GM21528 (cell line): ENCODE data around the gene CD81.
A peak's percentile ranks its signal among the peaks of the same experiment; 100 is the strongest.

Experiments
- ATAC-seq: cut with Tn5 transposase; IDR thresholded peaks from one replicate; pipeline ENCODE4 v1.9.1; 2021; ENCODE audit warnings: mild to moderate bottlenecking, moderate library complexity; ENCODE audit not compliant: unreplicated experiment, low FRiP score

The CD81 gene

DNA sequence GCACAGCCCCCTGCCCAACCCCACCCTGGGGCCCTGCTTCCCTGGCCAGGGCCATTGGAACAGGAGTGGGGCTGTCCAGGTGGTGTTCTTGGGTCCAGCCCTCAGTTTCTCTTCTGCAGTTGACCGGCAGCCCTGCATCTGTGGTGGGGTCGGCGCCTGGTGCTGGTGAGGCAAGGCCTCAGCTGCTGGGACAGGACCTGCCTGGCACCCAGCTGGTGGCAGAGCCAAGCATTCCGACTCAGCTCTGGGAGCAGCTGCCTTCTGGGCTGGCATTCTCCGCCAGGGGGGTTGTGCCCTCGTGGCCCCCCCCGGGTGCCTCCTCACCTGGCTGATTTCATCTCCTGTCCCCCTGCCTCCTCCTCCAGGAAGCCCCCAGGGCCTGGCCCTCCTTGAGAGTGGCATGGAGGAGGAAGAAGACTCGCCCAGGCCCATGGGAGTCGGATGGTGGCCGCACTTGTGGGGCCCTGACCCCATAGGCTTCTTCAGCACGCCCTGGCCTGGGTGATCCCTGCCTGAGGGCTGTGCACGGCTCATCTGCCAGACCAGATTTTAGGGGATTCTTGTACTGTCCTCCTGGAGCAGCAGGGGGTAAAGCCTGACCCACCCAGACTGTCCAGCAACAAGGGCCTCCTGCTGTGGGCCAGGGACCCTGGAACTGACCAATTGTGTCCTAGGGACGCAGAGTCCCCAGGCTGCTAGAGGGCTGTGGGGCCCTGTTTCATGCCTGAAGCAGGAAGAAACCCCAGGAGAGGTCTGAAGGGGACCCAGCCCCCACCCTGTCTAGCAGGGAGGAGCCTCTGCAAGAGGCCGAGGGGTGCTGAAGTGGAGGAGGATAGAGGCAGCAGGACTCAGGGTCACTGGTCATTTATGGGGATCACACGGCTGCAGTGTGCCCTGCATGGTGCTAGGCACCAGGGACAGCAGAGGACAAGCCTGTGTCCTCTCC, 11.6 kb downstream of the CD81 start:
- ATAC-seq: no peak

DNA sequence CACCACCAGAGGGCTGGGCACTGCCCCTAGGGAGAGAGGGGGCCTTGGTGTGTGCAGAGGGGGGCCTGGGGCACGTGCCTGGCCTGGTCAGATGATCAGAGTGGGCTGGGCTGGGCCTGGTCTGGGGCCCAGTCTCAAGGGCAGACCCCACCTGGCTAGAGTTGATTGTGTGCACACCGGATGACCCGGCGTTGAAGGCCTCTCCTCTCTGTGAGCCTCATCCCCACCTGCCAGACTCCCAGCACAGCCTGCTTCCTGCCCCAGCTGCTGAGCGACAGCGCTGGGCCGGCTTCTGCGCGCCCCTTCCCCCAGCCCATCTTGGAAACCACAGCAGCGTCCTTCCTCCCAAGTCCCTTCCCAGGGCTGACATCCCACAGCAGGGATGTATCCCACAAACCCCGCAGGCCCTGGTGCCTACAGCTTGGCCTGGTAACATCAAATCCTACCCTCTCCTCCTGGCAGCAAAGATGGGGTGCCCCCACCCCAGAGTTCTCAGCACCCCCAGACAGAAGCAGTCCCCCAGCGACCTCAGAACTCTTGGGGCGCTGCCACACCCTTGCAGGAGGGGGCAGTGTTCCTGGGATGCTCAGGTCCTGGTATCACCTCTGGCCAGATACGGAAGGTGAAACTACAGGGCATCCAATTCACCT, 12.4 kb downstream of the CD81 start:
- no peak for ATAC-seq

DNA sequence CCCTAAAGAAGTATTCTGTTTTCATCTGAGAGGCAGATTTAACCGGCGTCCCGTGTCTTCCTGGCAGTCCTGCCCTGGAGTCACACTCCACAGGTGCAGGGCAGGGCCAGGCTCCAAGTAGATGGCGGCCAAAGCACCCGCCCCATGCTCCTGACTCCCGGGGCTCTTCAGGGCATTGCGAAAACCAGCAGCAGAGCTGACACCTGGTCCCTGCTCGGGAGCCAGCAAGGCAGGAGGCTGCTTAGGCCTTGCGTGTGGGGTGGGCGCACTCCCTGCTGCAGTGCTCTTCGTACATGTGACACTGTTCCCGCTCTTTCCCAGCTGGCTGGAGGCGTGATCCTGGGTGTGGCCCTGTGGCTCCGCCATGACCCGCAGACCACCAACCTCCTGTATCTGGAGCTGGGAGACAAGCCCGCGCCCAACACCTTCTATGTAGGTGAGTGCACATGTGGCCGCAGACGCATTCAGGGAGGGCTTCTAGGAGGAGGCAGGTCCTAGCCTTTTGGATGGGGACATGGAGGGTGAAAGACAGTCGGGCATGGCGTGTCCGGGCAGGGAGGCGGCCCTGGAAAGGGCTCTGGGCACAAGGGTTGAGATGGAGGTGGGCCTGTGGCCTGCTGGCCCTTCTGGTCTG, 13.1 kb downstream of the CD81 start:
- ATAC-seq: no peak

DNA sequence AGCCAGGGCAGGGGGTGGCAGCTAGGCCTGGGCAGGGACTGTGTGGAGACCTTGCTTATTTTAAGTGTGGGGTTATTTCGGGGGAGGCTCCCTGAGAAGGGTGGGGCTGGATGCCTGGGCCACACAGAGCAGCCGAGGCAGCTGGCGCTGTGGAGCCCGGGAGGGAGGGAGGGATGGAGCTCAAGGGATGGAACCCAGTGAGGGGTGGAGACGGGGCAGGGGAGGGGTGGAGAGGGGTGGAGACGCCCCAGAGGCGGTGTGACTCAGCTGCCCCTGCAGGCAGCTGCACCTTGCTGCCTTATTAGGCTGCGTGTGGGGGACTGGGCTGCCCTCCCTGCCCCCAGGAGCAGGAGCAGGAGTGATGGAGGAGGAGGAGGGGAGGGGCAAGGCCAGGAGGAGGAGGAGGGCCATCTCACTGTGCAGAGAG, 13.6 kb downstream of the CD81 start:
- ATAC-seq: no peak

DNA sequence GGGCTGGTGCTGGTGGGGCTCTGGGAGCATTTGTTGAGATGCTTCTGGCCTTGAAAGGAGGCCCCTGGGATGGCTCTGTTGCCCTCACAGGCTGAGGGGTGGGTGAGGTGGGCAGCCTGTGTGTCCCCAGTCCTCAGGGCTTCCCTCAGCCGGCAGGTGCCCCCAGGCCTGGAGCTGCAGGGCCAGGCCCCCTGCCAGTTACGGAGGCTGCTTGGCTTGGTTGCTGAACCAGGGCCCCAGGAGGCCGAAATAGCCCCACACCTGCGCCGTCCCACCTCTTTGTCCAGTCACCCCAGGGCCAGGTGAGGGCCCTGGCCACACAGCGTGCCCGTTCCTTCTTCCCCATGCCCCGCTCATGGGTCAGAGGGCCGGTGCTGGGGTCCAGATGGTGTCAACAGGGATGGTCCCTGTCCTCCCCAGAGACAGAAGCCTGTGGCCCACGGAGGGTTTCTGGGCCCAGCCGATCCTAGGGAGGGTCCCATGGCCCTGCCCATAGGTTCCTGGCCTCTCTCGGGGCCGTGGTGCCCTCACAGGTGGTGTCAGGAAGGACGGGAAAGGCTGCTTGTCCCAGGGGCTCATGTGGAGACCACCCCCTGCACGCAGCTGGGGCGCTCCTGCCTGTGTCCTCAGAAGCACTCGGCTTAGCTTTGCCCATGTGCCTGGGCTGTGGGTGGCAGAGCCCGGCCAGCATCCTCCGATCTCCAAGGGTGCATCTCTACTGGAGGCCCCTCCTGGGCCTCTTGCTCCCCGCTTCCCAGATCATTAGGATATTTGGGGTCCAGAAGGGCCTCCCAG, 14.3 kb downstream of the CD81 start:
- no peak for ATAC-seq

DNA sequence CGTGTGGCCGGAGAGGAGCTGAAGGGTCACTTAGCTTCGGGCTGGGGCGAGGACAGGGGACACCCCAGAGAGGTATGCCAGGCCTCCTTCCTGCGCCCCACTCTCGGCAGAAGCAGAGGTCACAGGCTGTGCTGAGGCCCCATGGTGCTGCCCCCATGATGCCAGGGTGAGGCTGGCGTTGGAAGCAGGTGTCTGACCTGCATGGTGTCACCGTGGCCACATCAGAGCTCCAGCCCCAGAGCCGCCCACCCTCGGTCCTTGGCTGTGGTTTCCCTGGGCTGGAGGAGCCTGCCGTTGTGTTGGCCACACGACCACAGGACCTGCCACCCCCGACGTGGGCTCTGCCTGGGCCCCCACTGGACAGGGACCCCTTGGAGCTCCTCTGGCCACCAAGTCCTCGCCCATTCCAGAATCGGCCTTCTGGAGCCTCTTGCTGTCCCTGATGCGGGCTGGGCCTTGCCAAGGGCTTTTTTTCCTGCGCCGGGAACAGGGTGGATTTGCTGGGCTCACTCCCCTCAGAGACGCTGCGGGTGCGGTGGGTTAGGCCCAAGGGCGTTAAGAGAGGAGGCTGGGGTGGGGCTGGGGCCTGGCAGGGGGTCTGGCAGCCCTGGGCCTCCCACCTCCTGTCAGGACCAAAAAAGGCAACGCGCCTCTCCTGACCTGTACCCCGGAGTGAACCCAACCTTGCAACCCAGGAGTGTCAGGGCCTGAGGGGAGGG, 15.3 kb downstream of the CD81 start:
- ATAC-seq: no peak

DNA sequence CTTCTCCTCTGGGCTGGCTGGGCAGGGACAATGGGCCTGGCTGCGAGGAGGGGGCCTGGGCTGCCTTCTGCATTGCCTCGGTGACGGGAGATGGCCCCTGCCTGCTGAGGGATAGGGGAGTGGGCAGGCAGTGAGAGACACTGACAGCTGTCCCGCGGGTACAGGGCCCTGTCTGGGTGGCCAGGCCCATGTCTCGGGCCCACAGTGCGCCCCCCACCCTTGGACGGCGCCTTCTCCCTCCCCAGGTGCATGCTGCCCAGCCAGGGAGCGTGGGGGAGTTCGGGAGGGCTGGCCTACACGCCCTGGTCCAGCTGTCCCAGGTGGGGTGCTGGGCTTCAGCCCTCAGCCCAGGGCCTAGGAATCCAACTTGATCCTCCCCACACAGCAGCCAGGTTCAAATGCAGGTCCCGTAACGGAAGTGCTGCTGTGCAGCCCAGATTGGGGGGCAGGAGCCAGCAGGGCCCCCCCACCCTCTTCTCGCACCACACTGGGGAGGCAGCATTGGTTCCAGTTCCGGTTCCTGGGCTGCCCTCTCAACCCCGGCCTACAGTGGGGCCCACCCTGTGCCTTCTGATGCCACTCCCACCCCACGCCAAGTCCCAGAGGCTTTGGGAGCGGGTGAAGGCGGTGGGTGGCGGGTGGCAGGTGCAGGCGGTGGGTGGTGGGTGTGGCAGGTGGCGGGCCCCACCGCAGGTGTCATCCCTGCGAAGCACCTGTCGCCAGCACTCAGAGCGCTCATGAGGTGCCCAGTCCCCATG, 16.2 kb downstream of the CD81 start:
- no peak for ATAC-seq

DNA sequence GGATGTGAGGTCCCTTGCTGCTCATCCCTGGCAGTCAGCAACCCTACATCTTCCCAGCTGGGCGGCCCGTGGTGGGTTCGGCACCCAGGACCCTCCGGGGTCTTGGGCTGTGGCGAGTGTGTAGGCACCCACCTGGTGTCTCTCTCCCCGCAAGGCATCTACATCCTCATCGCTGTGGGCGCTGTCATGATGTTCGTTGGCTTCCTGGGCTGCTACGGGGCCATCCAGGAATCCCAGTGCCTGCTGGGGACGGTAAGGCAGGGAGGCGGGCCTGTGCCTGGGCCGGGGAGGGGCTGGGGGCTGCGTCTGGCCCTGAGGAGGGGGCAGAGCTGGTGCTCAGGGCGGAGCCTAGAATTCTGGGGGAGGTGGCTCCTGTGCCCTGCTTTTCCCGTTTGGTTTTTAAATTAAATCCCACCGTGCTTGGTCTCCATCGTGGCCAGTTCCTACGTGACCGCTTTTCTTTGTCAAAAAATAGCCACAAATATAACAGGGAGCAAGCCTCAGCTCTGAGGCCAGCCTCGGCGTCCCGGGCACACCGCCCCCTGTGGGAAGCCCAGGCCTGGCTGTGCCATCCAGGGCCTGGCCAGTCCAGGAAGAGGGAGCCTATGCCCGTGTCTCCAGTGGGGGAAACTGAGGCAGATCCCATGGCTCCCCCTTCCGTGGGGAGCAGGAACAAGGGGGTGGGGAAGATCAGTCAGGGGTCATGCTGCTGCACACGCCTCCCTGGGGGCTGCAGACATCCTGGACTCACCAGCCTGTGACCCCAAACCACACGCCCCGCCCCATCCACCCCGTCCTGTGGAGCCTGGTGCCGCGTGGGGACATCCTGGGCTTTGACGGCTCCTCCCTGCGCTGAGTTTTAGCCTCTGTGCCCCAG, 17.1 kb downstream of the CD81 start:
- no peak for ATAC-seq

DNA sequence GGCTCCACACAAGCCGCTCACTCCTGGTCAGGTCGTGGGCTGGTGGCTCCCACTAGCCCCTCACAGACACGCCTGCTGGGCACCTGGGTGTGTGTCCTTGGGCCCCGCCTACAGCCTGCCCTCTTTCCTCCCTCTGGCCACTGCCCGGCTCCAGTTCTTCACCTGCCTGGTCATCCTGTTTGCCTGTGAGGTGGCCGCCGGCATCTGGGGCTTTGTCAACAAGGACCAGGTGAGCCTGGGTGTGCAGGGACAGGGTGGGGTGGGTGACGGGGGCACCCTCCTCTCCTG, 17.7 kb downstream of the CD81 start:
- ATAC-seq: no peak

DNA sequence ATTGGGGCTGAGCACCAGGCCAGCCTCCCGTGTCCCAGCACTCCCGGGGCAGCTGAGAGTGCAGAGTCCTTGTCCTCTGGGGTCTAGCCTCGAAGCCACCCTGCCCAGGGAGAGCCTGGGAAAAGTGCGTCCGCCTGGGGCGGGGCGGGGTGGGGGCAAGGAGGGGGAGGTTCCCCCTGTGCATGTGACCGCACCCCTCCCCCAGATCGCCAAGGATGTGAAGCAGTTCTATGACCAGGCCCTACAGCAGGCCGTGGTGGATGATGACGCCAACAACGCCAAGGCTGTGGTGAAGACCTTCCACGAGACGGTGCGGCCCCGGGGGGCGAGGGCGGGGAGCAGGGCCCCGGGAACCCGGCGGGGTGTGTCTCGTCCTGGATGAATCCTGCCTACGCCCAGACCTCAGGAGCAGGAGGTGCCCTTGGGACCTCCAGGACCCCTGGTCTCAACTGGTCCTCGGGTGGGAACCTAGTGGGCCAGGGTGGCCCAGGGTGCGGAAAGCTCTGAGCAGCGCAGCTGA, 18.2 kb downstream of the CD81 start:
- ATAC-seq: no peak

DNA sequence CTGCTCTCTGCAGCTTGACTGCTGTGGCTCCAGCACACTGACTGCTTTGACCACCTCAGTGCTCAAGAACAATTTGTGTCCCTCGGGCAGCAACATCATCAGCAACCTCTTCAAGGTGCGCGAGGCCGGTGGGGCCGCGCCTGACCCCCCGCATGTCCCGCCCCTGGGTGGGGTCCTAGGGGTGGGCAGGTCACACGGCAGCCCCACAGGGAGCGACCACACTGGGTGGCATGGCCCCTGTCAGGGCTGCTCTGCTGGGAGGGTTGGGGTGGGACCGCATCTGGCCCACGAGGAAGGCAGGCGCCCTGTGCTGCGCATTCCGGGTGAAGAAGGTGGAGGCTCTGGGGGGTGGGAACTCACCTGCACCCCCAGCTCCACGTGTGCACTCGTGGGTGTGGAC, 18.7 kb downstream of the CD81 start:
- no peak for ATAC-seq

DNA sequence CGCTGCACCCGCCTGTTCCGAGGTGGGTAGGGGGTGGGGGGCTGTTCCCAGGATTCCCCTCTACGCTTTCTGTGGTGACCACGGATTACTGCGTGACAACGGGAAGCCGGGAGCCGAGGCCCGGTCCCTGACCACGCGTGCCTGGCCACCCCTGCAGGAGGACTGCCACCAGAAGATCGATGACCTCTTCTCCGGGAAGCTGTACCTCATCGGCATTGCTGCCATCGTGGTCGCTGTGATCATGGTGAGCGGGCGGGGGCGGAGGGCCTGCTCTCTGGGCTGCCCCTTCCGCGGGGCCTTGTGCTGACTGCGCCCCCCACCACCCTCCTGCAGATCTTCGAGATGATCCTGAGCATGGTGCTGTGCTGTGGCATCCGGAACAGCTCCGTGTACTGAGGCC, 19.4 kb downstream of the CD81 start:
- no peak for ATAC-seq

DNA sequence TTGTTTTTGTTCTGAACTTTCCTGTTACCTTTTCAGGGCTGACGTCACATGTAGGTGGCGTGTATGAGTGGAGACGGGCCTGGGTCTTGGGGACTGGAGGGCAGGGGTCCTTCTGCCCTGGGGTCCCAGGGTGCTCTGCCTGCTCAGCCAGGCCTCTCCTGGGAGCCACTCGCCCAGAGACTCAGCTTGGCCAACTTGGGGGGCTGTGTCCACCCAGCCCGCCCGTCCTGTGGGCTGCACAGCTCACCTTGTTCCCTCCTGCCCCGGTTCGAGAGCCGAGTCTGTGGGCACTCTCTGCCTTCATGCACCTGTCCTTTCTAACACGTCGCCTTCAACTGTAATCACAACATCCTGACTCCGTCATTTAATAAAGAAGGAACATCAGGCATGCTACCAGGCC, 19.9 kb downstream of the CD81 start:
- ATAC-seq: no peak

DNA sequence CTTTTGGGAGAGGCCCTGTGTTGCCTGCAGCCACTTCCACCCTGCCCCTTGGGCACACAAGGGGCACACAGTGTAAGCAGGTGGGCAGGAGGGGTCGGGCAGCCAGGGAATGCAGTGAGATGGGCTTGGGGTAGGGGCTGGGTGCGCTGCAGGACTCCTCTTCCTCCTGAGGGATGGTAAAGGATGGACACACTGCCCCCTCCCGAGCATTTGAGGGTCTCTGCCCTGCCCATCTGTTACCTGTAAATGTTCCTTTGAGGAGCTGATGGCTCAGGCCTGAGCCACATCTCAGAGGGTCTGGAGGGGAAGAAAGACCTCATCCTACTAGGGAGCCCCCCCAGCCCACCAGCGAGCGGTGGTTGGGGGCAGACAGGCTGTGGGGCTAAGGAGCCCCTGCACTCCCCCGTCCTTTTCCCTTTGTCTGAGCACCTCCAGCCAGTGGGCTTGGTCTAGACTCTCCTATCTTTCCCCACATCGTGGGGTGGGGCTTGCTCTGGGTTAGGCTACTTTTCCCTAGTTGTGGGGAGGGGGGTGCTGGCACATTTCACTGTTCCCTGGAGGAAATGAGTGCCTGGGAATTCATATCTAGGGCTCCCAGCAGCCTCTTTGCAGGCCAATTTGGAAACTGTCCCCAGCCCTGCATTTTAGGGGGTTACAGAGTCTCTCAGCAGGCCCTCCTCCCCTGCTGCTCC, 21.7 kb downstream of the CD81 start:
- no peak for ATAC-seq

DNA sequence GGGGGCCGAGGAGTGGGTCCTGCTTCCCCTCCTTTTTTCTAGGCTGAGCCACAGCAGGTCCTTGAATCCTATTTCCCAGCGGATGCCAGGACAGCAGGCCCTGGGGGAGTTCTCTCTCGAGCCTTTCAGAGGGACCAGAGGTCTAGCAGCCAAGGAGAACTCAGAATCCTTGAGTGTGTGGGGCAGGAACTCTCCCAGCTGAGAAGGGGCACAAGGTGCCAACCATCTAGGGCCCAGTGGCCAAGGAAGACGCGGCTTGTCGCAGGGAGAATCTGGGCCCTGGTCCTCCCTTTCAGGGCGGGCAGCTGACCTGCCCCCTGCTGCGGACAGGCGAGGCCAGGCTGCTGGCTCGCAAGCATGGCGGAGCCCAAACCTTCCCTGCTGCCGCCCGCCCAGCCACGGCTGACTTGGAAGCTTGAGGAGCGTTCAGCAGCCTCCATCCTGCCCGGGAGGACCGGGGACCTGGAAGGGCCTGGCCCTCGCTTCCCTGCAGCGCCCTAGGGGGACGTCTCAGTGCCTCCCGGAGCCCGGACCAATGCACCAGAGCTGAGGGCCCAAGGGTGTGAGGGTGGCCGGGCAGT, 22.5 kb downstream of the CD81 start:
- ATAC-seq: peak; percentile 2

DNA sequence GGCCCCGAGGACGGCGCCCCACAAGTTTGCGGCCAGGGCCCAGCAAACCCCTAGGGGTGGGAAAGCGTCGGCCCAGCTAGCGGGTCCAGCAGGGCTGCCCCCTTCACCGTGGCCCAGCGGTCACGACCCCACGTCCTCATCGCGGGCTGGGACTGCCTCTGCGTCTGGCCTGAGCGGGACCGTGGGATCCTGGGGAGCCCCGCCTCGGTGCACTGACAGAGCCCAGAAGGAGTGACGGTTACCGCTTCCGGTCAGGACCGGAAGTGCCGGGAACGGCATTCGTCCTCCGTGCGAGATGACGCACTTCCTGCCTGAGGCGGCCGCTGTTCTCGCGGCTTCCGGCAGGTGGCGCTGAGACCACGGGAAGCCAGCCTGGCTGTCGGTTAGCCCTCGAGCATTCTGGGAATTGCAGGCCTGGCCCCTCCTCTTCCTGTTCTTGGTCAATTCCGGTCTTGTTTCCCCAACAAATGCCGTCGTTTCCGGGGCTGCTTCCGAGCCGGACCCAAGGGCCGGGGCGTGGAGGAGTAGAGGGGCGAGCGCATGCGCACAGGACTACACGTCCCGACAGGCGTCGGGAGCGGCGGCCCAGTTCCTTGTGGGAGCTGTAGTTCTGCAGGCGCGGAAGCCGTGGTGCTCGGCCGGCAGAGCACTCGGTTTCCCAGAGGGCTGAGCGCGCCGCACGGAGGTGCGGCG, 23.1 kb downstream of the CD81 start, which contains the start of gene TSSC4:
Gene TSSC4, plus strand, starts transcription at position 682 of the 693 bp plus-strand sequence. CDS start 1,884 bp downstream, outside the sequence.
- peak; percentile 79 for ATAC-seq
